ENCODE results near the gene GSTM1. TPM values are rescaled to one million over a fixed set of nuclear protein-coding genes. Genes with fewer than 3 reads are reported as not detected.

GSTM1 gene
- total and polyA plus RNA-seq, 2 of the 8 experiments (the other 6 are each of a cell fraction or from before 2014, with no cell fraction given) = 16.7 to 42.5 TPM

DNA sequence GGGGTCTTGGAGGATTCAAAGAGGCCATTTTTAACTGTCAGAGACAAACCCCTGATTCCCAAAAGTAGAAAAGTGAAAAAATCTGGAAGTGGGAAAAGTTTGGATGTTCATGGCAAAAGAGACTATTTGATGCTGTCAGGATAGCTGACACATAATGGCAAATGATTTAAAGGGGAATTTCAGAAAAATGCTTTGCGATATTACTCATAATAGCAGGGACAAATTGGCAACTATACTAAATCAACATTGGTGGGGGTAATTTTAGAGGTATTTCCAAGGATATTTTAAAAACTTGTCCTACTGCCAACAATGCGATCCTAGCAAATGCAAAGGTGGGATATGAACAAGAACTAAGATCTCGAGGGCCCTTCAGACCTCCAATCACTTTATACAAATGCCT, 37.0 kb upstream of the GSTM1 start (continued):
- no peak for TF ChIP-seq CREB1 (IDR thresholded peaks at IDR 0.05)
- TF ChIP-seq, protein P1, sequence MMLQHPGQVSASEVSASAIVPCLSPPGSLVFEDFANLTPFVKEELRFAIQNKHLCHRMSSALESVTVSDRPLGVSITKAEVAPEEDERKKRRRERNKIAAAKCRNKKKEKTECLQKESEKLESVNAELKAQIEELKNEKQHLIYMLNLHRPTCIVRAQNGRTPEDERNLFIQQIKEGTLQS (IDR thresholded peaks at IDR 0.05; ENCODE audit: insufficient read depth, low read depth, low read length) = no peak
- TF ChIP-seq CEBPB (IDR thresholded peaks at IDR 0.05; ENCODE audit: low read depth, low read length) = no peak
- TF ChIP-seq SP2 (IDR thresholded peaks at IDR 0.05; ENCODE audit: low read length) = no peak
- TF ChIP-seq POU5F1 (IDR thresholded peaks at IDR 0.05; ENCODE audit: low read depth, low read length) = no peak
- no peak for TF ChIP-seq EZH2 (IDR thresholded peaks at IDR 0.05; ENCODE audit: low read depth, low read length, severe bottlenecking)
